HG03060 (cell line): ENCODE results near the gene UBE2D1.
A peak's percentile ranks its signal among the peaks of the same experiment; 100 is the strongest.

Source experiments
- ATAC-seq: cut with Tn5 transposase; IDR thresholded peaks from one replicate; pipeline ENCODE4 v1.9.1; 2021; ENCODE audit warnings: low read depth, moderate number of reproducible peaks; ENCODE audit not compliant: unreplicated experiment

UBE2D1 gene

GRCh38 chr10:58334817-58335305 is at the start of gene UBE2D1:
Gene UBE2D1, plus strand, starts transcription at chr10:58335006. Its CDS starts 196 bp downstream, at chr10:58335202.
- peak; percentile 91 for ATAC-seq

- ATAC-seq = peak; percentile 85
Observed at GRCh38 chr10:58291538-58292174, 43.1 kb upstream of the UBE2D1 start.

- no peak for ATAC-seq
Observed at GRCh38 chr10:58293989-58294388, 40.8 kb upstream of the UBE2D1 start.

GRCh38 chr10:58299580-58299979 is 35.2 kb upstream of the UBE2D1 start:
- ATAC-seq = no peak

GRCh38 chr10:58300676-58301075 is 34.1 kb upstream of the UBE2D1 start:
- ATAC-seq = no peak

GRCh38 chr10:58302254-58302653 is 32.6 kb upstream of the UBE2D1 start:
- ATAC-seq = no peak

- no peak for ATAC-seq
Observed at GRCh38 chr10:58304099-58304633, 30.6 kb upstream of the UBE2D1 start.

- no peak for ATAC-seq
Observed at GRCh38 chr10:58305821-58306220, 29.0 kb upstream of the UBE2D1 start.

- no peak for ATAC-seq
Observed at GRCh38 chr10:58307676-58308075, 27.1 kb upstream of the UBE2D1 start.

- ATAC-seq = no peak
Observed at GRCh38 chr10:58311026-58311425, 23.8 kb upstream of the UBE2D1 start.

GRCh38 chr10:58316874-58317273 is 17.9 kb upstream of the UBE2D1 start:
- ATAC-seq = no peak

GRCh38 chr10:58318346-58318745 is 16.5 kb upstream of the UBE2D1 start:
- ATAC-seq = no peak

GRCh38 chr10:58319599-58319998 is 15.2 kb upstream of the UBE2D1 start:
- ATAC-seq = no peak

GRCh38 chr10:58320351-58321049 is 14.3 kb upstream of the UBE2D1 start:
- ATAC-seq = no peak

- peak; percentile 70 for ATAC-seq
Observed at GRCh38 chr10:58322072-58322834, 12.6 kb upstream of the UBE2D1 start.

- no peak for ATAC-seq
Observed at GRCh38 chr10:58322835-58323209, 12.0 kb upstream of the UBE2D1 start.

GRCh38 chr10:58326967-58327381 is 7.8 kb upstream of the UBE2D1 start:
- ATAC-seq = no peak

GRCh38 chr10:58328233-58328632 is 6.6 kb upstream of the UBE2D1 start:
- ATAC-seq = no peak

GRCh38 chr10:58330431-58330830 is 4.4 kb upstream of the UBE2D1 start:
- ATAC-seq = no peak

GRCh38 chr10:58331646-58332045 is 3.2 kb upstream of the UBE2D1 start:
- no peak for ATAC-seq
